GM04503 (cell line): ENCODE results near the gene ZNF362.
A peak's percentile ranks its signal among the peaks of the same experiment; 100 is the strongest.

ENCODE experiments used
- DNase-seq: peaks from one replicate; pipeline ENCODE4 v3.0.0-alpha.2; 2012; ENCODE audit warnings: low read depth

ZNF362 gene

DNA sequence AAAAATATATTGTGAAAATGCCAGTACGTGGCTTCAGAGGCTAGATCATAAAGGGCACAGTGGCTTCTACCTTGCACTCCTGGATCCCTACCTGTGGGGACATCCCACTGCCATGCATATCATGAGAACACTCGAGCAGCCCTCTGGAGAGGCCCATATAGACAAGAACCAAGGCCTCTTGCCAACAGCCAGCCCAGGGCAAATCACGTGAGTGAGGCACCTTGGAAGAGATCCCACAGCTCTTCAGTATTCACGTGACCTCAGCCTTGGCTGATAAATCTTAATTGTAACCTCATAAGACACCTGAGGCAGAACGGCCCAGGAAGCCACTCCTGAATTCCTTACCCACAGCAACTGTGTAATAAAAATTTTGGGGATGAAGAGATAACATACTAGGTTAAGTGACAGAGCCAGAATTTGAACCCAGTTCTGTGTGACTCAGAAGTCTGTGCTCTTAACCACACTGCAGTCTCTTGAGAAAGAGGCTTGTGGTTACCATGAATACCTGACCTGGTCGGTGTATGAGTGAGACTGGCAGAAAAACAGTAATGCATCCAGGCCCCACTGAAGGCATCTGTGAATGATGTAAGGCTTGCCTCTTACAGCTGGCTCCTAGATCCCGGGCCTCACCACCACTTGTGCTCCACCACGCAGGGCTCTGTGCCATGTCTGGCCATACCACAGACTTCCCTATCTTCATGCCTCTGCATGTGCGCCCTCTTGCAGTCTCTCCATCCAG is 71.5 kb downstream of the ZNF362 start:
- peak; percentile 96 for DNase-seq

DNA sequence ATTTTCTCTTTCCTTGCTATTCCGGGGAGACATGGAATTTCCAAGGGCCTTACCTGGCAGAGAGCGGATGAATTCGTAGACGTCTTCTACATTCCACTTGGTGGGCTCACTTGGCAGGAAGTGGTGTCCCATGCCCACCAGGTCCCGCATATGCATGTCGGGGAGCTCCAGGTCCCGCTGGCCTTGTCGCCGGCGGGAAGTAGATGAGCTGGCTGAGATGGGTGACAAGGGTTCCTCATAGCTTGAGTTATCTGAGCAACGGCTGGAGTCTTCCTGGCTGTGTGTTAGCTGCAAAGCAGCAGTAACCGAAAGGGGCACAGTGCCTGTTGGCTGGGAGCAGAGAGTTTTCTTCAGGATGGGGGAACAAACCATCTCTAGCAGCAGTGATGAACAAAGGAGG is 72.5 kb downstream of the ZNF362 start:
- no peak for DNase-seq

DNA sequence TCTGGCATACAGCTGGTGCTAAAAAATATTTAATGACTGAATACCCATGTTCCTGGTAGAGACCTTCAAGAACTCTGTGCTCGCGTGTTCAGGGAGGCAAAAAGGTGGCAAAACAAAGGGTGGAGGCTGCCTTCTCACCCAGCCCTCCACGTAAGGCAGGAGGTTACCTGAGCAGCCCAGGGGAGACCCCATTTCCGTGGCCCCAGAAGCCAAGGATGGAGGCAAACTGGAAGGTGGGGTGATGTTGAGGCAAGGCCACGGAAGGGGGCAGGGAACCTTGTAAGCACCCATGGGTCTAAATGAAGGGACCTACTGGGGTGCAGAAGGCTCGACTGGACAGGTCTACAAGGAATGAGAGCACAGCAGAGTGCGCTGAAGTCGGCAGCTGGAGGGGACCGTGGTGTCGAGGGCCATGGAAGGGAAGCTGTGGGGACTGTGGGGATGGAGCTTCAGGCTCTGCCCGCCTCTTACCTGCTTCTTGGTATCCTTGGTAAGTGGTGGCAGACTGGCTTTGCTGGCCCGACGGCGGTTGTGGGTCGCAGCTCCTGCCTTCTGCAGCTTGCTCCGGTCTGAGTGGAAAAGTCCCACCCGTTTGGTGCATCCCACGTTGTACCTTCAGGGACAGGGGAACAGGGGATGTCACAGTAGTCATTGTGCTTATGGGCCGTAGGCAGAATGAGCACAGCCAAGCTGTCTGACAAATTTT is 73.5 kb downstream of the ZNF362 start:
- no peak for DNase-seq

DNA sequence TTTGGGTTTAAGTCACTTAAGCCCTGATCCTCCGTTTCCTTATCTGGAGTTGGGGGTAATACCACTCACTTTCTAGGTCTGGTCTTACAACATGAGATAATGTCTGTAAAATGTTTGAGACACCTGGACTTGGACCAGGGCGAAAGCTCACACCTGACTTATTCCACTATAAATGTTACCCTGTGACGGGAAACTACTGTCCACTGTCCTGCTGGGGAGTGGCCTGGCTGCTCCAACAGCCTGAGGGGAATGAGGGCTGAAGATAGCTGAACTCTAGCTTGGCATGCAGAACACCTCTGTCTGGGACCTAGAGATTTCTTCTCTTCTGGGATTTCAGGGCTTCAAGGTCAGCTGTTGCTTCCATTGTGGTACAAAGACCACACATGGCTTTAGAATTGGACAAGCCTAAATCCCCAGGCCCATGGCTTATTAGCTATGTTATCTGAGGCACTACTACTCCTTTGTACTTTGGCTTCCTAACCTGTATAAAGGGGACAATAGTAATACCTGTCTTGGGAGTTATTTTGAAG is 74.1 kb downstream of the ZNF362 start:
- no peak for DNase-seq

DNA sequence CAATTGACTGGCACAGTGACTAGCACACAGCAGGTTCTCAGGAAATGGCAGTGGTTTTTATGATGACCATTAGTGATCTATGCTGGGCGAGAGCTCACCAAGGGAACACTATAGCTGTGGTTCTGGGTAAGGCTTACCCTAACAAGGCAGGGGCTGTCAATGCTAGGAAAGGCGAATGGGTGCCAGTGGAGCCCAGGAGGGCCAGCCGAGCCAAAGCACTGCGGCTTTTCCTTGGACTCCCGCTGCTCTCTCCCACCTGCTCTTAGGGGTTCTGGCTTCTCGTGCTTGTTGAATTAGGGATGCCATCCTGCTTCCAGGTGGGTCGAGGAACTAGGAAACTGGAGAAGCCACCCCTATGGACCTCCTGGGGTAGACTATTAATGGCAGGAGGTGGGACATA is 74.6 kb downstream of the ZNF362 start:
- DNase-seq: no peak

DNA sequence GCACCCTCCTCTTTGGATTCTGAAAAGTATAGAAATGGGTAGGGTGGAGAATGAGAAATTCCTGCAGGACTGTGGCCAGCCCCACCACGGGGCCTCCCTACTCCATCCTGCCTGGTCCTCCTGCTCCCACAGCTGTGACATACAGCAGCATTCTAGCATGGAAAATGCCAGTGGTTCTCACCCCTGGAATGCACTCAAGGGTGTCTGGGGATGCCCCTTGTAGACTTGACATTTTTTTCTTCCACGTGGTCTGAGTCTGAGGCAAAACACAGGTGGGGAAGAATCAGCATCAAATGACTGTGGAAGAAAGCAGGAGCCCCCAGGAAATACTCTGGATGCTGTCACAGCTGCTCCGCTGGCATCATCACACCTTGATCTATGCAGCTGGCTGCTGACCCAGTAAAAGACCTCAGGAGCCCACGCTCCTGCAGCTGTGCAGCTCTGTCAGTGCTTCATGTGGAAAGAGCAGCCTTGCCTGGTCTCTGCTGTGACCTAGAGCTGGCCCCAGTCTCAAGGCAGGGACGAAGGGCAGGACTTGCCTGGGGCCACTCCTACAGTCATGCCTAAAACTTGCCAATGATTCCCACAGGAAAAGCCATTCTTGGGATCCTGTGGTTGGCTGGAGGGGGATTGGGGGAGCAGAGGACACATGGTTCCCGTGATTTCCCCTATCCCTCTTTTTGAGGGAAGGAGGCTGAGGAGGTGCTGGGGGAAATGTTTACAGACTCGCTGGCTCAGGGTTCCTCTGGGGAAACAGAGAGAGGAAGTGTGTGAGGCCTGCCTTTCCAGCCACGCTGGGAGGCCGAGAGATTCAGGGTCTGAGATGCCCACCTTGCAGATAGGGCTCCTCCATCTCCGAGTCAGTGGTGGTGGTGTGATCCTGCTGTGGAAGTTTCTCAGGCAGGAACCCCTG is 75.4 kb downstream of the ZNF362 start:
- DNase-seq: no peak

DNA sequence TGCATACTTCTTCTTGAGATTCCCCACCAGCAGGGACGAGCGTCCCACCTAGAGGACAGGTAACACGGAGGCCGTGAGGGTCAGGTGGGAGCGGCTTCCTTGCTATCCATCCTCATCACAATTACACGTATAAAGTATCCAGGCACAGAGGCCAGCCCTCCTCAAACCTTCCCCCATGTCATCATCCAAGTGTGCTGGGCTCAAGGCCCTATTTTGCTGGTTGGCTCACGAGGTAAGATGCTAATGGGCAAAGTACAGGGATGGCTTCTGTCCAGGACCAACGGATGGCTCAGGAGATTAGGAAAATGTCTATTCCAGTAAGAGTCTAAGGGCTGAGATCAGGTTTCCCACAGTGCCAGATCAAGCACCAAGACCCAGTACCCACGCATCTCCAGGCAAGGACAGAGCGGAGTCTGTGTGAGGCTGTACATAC is 76.1 kb downstream of the ZNF362 start:
- no peak for DNase-seq

DNA sequence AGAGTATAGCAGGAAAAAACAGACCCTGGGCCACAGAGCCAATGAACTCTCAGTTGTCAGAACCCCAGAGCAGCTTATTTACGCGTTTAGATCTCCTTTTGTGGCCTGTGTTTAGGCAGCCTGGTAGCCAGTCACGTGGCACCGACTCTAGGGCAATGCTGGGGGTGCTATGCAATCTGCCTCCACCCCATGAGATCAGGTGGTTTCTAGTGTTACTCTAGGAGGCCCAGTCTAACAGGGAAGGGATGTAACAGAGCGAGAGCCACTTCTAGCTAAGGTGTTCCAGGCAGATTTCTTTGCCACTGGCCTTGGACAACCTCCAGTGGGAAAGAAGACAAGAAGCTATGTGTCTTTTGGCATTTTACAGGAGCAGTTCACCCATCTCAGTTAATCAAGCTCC is 76.6 kb downstream of the ZNF362 start:
- DNase-seq: no peak

DNA sequence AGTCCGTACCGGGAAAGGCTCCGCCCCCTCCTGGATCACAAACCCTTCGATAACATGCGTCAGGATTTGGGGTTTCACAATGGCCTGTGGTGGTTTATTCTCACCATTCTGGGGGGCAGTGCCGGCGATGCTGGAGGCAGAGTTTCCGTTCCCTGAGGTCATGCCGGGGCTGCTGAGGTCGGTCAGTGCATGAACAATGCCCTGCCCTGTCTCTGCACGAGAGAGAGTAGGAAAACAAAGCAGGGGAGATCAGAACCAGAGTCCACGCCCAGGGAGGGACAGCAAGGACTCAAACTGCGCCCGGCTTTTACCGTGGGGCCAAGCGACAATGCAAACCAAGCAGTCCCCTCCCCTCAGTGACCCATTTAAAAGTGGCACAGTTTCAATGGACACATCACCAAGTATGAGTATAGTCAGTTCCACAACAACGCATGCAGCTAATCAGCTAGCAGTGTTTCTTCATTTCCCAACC is 77.8 kb downstream of the ZNF362 start:
- DNase-seq: no peak

DNA sequence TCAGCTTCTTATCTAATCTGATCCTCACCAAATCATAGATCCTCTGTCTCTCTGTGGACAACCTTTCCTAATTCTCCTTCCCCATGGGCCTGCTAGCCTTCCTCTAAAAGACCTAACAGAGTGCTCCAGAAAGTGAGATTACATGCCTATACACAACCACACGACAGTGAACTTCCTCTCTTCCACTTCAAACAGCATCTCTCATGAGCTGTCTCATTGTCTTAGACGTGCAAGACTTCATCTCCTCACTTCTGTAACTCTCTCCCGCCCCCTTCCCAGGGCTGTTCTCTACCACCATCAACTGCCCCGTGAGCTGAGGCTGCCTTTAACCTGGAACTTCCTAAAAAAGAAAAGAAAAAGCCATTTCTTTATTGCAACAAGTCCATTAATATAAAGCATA is 78.7 kb downstream of the ZNF362 start:
- DNase-seq: no peak

DNA sequence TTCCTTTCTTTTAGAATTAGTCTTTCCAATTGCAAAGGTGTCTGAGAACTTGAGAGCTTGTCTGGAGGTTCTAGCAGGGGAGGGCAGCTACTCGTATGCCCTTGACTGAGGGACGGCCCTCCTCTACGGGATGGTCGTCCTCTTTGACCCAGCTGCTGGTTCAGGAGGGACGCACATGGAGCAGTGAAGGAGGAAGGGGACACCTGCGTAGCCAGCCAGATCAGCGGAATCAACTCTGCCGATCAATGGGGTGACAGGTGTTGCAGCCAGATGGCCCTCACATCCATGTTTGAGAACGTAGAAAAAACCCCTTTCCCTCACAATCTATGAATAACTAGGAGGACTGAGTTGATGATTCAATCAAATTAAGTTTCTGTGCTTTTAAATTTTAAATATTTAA is 80.3 kb downstream of the ZNF362 start:
- no peak for DNase-seq

DNA sequence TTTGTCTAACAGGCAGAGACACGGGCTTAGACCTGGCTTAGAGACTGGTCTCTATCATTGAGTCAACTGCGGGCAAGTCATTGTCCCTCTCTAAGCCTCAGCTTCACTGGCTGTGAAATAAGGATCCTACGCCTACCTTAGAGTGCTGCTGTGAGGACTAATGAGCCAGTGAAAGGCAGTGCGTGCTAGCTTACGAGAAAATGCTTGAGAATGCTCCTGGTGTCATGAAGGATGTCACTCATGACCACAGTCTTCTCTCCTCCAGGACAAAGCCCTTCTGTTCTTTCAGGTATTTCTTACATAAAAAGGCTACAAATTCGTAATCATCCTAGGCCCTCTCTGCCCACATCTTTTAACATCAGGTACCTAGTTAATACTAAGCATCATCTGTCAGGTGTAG is 81.1 kb downstream of the ZNF362 start:
- no peak for DNase-seq

DNA sequence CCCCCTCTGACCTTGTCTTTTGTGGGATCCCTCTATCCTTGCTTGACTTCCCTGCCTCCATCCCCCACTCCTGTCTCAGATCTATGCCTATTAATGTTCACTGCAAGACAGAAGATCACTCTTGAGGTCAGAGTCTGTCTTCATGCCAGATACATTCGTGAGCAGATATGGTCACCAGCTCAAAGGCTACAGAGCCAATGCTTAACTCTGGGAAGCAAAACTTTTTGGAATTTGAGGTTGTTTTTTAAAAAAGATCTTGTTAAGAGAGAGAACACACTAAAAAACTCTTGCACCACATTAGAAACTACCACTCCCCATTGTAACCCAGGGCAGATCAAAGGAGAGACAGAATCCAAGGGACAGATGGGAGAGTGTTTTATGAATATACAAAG is 81.8 kb downstream of the ZNF362 start:
- DNase-seq: peak; percentile 70

DNA sequence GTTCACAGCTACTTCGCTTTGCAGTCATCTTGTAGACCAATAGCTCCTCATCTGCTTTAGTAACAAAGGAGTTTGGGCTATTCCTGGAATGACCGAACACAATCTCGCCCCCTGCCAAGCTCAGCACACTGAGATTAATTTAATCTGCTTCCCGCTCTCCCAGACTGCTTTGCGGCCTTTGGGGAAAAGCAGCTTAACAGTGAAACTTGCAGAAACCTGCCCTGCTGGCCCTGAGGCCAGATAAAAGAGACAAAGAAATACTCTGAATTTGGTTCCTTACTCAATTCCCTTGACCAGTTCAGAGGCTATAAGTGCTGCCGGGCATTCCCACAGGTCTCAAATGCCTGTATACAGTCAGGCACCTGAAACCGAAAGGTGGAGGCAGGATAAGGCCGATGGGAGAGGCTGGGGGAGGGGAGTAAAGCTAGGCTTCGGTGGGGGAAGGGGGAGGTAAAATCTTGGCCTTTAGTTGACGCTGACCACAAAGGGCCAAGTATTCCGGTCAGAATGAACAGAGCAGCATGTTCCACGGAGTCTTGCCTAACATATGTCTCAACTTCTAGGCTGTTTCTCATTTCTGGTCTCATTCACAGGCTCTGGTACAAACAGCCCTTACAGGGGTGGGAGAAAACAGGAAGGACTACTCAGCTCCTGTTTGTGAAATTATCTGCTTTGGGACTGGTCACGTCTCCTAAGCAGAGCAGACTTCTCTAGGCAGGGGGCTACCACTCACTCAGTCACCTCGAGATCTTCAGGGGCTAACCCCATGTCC is 82.3 kb downstream of the ZNF362 start:
- peak; percentile 82 for DNase-seq

DNA sequence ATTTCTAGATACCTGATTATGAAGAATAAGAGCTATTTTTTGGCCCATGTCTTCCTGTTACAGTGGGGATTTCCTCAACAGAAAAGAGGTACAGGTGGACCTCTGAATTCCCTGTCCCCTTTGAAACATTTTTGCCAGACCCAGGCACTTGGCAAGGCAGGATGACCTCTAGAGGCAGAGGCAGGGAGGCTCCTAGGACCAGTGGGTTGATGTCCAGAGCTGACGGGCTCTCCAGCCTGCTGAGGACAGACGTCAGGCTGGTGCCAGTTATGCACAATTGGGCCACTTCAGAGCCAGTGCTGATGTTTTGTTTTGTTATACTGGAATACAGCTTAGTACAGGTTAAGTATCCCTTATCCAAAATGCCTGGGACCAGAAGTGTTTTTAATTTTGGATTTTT is 83.1 kb downstream of the ZNF362 start:
- no peak for DNase-seq

DNA sequence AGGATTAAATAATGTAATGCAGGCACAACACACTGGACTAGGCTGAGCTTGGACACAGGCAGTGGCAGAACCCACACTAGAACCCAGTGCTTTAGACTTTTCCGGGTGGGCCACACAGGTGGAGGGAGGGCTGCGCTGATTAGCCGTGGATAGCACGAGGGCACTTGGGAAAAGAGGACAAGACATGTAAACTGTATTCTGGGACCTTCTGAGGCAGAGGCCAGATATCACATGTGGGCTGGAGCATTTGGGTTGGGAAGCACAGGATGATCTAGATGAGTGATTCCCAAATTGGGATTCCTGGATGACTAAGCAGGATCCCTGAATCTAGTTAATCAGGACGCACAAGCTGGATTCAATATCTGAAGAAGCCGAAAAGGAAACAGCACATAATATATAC is 84.9 kb downstream of the ZNF362 start:
- no peak for DNase-seq

DNA sequence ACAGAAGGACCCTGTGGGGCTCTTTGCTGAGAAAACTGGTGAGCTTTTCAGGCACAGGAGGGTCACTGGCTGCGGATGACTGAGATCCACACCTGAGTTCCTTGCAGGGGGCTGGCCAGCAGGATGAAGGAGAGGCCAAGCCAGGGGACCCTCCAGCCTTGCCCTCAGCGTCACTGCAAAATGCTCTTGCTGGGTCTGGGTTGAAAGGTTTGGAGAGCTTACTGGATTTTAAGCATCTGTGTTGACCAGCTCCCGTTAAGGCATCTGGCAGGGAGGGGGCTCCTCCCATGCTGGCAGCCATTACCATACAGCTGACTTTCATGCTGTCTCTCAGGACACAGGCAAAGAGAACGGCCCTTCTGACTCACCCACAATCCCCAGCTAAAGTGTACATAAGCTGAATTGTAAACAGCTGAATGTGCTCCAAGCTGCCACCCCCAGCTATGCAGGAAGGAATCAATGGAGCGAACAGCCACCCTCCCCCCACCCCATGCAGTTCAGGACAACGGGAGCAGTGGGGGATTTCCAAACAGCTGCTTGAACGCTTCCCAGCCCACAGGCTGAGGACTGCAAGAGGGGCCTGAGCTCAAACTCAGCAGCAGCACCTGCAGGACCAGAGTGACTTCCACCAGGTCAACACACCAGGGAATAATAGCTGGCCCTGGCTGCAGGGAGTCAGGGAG is 85.9 kb downstream of the ZNF362 start:
- DNase-seq: peak; percentile 81

DNA sequence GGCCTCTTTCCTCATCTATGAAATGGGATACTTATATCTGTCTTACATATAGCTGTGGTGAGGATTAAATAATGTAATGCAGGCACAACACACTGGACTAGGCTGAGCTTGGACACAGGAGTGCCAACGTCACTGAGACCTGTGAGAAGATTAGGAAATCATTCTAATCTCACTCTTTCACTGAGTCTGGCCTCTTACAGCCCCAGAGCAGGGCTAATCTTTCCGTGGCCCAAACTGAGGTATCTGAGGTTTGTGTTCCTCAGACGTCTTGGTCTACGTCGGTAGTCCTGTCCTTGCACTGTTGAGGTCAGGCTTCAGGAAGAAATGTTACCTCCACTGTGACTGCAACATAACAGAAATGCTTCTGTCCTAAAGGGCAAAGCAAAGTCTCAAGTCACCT is 87.2 kb downstream of the ZNF362 start:
- DNase-seq: no peak

DNA sequence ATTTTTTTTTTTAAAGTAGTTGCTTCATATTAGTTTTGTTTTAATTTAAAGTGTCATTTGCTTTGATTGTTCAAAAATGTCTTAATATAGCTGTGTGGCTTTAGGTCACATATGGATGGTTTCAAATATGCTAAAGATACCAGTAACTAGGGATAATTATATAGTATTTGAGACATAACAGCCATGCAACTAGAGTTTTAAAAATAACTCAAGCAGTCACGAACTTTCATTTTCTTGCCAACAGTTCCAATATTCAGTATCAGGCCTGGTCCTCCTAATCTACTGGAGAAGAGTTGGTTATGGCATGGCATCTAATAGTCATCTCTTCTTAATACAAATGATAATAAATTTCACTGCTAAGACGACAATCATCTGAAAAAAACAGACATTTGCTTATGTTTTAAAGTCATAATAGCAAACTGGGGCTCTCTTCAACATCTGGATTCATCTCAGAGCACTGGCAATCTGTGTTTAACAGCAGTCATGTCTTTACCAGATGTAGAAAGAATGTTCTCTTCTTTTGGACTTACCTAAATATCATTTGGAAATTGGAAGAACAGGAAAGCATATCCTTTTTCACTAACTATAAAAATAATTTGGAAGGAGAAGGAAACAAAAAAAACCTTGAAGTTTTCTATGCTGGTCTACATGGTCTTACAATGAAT is 88.7 kb downstream of the ZNF362 start:
- DNase-seq: no peak

DNA sequence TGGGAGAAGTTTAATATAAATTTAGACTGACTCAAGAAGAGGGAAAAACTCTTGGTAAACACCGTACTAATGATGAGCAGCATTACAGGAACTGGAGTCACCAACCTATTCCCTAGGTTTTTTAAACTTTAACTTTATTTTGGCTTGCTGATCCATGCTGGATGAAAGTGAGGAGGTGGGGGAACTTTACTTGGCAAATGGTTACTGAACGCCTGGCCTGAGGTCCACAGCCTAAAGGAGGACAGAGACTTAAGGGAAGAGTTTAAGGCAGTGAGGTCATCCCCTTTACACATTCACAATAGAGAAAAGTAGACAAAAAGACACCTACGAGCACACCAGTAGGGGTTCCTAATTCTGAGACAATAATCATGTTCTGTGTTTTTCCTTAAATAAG is 90.2 kb downstream of the ZNF362 start:
- DNase-seq: no peak
